ENCODE results near the gene RANGRF. TPM values are rescaled to one million over a fixed set of nuclear protein-coding genes. Genes with fewer than 3 reads are reported as not detected.

The RANGRF gene
- total and polyA plus RNA-seq, 9 donors = 12.9 to 28.3 (median 22.9) TPM

- Histone ChIP-seq H3K27me3 (ENCODE audit: control insufficient read depth, insufficient read depth, low read length) (peaks cover 3% of the 10 kb centered on the region), H3K27ac (ENCODE audit: low read length) (no peak within 1 kb of the TSS), H3K9me3 (replicated peaks; ENCODE audit: control insufficient read depth, low read depth, low read length) (no peaks in the 10 kb centered on the region), H3K4me3 (ENCODE audit: low read length) (no peak within 1 kb of the TSS), H3K36me3 (ENCODE audit: control insufficient read depth, insufficient read depth, low read length) (no peaks in the 10 kb centered on the region), H3K4me1 (ENCODE audit: control insufficient read depth, insufficient read depth, low read length) (peaks cover 9% of the 10 kb centered on the region)
- no CpG with 5 or more reads among the region's 2 CpGs for WGBS (ENCODE audit: insufficient coverage)
- DNase-seq = no peak
These were observed 51.1 kb downstream of the RANGRF start, which contains the start of gene ODF4 for GRCh38 chr17:8339540-8339939. TSS of gene ODF4 (plus strand) at chr17:8339840. CDS start at chr17:8340052, 212 bp downstream.

Other genes with a start within 250 kb of the RANGRF start
- gene ALOX15B, start 249.6 kb upstream of the RANGRF start, total RNA-seq = 0.31 TPM
- gene ALOX15B, start 249.6 kb upstream of the RANGRF start, polyA plus RNA-seq (ENCODE audit: insufficient read depth in 1 of 8, insufficient read length in 8 of 8, low replicate concordance in 1 of 8) = under 1 TPM; 0.05 to 0.59 (median 0.30) TPM
- not detected for gene ALOX12B, start 201.0 kb upstream of the RANGRF start, total RNA-seq
- gene ALOX12B, start 201.0 kb upstream of the RANGRF start, polyA plus RNA-seq (ENCODE audit: insufficient read depth in 1 of 8, insufficient read length in 8 of 8, low replicate concordance in 1 of 8) = not detected
- gene ALOXE3, start 170.2 kb upstream of the RANGRF start, total RNA-seq = not detected
- gene ALOXE3, start 170.2 kb upstream of the RANGRF start, polyA plus RNA-seq (ENCODE audit: insufficient read depth in 1 of 8, insufficient read length in 8 of 8, low replicate concordance in 1 of 8) = not detected
- 0.27 TPM for gene HES7, start 164.6 kb upstream of the RANGRF start, total RNA-seq
- gene HES7, start 164.6 kb upstream of the RANGRF start, polyA plus RNA-seq (ENCODE audit: insufficient read depth in 1 of 8, insufficient read length in 8 of 8, low replicate concordance in 1 of 8) = under 1 TPM in 6 of 8 donors, not detected in 2; 0.08 to 0.28 (median 0.13) TPM
- 25.6 TPM for gene PER1, start 136.3 kb upstream of the RANGRF start, total RNA-seq
- gene PER1, start 136.3 kb upstream of the RANGRF start, polyA plus RNA-seq (ENCODE audit: insufficient read depth in 1 of 8, insufficient read length in 8 of 8, low replicate concordance in 1 of 8) = 100 to 1,000 TPM in 1 of 8 donors, 10 to 100 TPM in 7; 42.4 to 103 (median 63.9) TPM
- 10.9 TPM for gene VAMP2, start 125.7 kb upstream of the RANGRF start, total RNA-seq
- 10 to 100 TPM; 55.7 to 77.2 (median 62.3) TPM for gene VAMP2, start 125.7 kb upstream of the RANGRF start, polyA plus RNA-seq (ENCODE audit: insufficient read depth in 1 of 8, insufficient read length in 8 of 8, low replicate concordance in 1 of 8)
- 17.7 TPM for gene TMEM107, start 112.3 kb upstream of the RANGRF start, total RNA-seq
- gene TMEM107, start 112.3 kb upstream of the RANGRF start, polyA plus RNA-seq (ENCODE audit: insufficient read depth in 1 of 8, insufficient read length in 8 of 8, low replicate concordance in 1 of 8) = 1 to 10 TPM; 6.1 to 9.2 (median 7.1) TPM
- gene BORCS6, start 98.5 kb upstream of the RANGRF start, total RNA-seq = 5.7 TPM
- gene BORCS6, start 98.5 kb upstream of the RANGRF start, polyA plus RNA-seq (ENCODE audit: insufficient read depth in 1 of 8, insufficient read length in 8 of 8, low replicate concordance in 1 of 8) = 1 to 10 TPM; 3.7 to 5.4 (median 5.0) TPM
- 13.5 TPM for gene AURKB, start 78.1 kb upstream of the RANGRF start, total RNA-seq
- 10 to 100 TPM; 13.8 to 26.4 (median 22.8) TPM for gene AURKB, start 78.1 kb upstream of the RANGRF start, polyA plus RNA-seq (ENCODE audit: insufficient read depth in 1 of 8, insufficient read length in 8 of 8, low replicate concordance in 1 of 8)
- 4.8 TPM for gene CTC1, start 40.6 kb upstream of the RANGRF start, total RNA-seq
- 10 to 100 TPM in 4 of 8 donors, 1 to 10 TPM in 4; 7.9 to 14.5 (median 9.8) TPM for gene CTC1, start 40.6 kb upstream of the RANGRF start, polyA plus RNA-seq (ENCODE audit: insufficient read depth in 1 of 8, insufficient read length in 8 of 8, low replicate concordance in 1 of 8)
- 23.1 TPM for gene PFAS, start 39.4 kb upstream of the RANGRF start, total RNA-seq
- gene PFAS, start 39.4 kb upstream of the RANGRF start, polyA plus RNA-seq (ENCODE audit: insufficient read depth in 1 of 8, insufficient read length in 8 of 8, low replicate concordance in 1 of 8) = 10 to 100 TPM; 21.7 to 32.5 (median 28.1) TPM
- 0.35 TPM for gene SLC25A35, start 6.7 kb downstream of the RANGRF start, total RNA-seq
- 1 to 10 TPM; 1.4 to 2.9 (median 1.8) TPM for gene SLC25A35, start 6.7 kb downstream of the RANGRF start, polyA plus RNA-seq (ENCODE audit: insufficient read depth in 1 of 8, insufficient read length in 8 of 8, low replicate concordance in 1 of 8)
- 5.1 TPM for gene ARHGEF15, start 21.6 kb downstream of the RANGRF start, total RNA-seq
- 10 to 100 TPM; 11.8 to 16.4 (median 13.9) TPM for gene ARHGEF15, start 21.6 kb downstream of the RANGRF start, polyA plus RNA-seq (ENCODE audit: insufficient read depth in 1 of 8, insufficient read length in 8 of 8, low replicate concordance in 1 of 8)
- gene ODF4, start 51.2 kb downstream of the RANGRF start, total RNA-seq = not detected
- gene ODF4, start 51.2 kb downstream of the RANGRF start, polyA plus RNA-seq (ENCODE audit: insufficient read depth in 1 of 8, insufficient read length in 8 of 8, low replicate concordance in 1 of 8) = not detected
- 7,287 TPM for gene RPL26, start 94.5 kb downstream of the RANGRF start, total RNA-seq
- gene RPL26, start 94.5 kb downstream of the RANGRF start, polyA plus RNA-seq (ENCODE audit: insufficient read depth in 1 of 8, insufficient read length in 8 of 8, low replicate concordance in 1 of 8) = 1,000 to 10,000 TPM; 2,833 to 4,183 (median 3,234) TPM
- gene RNF222, start 109.2 kb downstream of the RANGRF start, total RNA-seq = not detected
- under 1 TPM in 5 of 8 donors, not detected in 3; 0.06 to 0.16 (median 0.08) TPM for gene RNF222, start 109.2 kb downstream of the RANGRF start, polyA plus RNA-seq (ENCODE audit: insufficient read depth in 1 of 8, insufficient read length in 8 of 8, low replicate concordance in 1 of 8)
- gene NDEL1, start 147.2 kb downstream of the RANGRF start, total RNA-seq = 31.2 TPM
- gene NDEL1, start 147.2 kb downstream of the RANGRF start, polyA plus RNA-seq (ENCODE audit: insufficient read depth in 1 of 8, insufficient read length in 8 of 8, low replicate concordance in 1 of 8) = 10 to 100 TPM; 40.2 to 52.6 (median 45.6) TPM